ENCODE results near the gene GNAT2. TPM values are rescaled to one million over a fixed set of nuclear protein-coding genes. Genes with fewer than 3 reads are reported as not detected.

GNAT2 gene
- total RNA-seq, 1 donor from 2014 or later = not detected

DNA sequence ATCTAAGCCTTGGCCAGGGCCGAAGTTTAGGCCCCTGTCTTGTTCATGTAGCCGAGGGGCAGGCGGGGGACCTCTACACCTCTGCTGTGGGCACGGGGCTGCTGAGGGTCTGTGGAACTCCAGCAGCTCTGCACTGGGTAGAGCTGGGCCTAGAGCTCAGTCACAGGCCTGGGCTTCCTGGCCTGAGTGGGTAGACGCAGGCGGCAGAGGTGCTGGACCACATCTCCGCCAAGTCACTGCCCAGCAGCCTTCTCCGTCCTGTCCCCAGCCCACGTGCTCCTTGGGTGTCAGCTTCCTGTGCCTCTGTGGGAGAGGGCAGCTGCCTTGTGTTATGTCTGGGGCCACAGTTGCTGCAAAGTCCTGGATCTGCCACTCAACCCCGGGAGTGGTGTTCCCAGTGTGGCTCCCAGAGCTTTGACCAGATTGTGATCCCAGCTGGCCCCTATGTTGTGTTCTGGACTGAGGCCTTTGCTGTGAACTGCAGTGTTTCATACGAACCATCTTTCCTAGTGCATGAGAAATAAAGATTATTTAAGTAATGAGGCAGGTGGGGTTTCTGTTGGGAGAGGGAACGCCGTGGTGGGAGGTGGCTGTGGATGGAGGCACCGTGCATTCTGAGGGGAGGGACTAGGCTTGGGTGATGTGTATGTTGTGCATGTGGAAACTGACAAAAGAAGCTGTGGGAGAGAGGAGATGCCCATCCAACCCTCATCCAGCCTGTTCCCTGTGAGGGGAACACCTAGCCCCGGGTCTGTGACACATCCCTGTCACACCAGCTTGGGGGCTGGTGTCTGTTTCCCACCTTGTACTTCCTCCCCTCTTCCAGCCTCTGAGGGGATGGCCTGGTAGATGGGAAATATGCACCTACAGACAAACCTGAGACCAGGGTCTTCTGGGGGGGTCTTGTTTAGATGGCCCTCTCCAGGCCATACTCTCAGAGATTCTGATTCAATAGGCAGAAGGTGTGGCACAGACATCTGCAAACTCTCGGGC lies 12.4 kb upstream of the GNAT2 start:
- peaks cover 22% of the 10 kb centered on the region for H3K4me1 Mint-ChIP-seq (ENCODE audit: unreplicated experiment)
- peak; percentile 64 for DNase-seq (ENCODE audit: extremely low spot score, unreplicated experiment)
- H3K9me3 Mint-ChIP-seq = no peaks in the 10 kb centered on the region
- peak overlapping the region; percentile 5 for H3K27ac Mint-ChIP-seq
- H3K4me3 Mint-ChIP-seq = no peak overlapping the region
- peaks cover 4% of the 10 kb centered on the region for H3K36me3 Mint-ChIP-seq
- TF ChIP-seq CTCF (conservative IDR thresholded peaks at IDR 0.05) = no peak
- H3K27me3 Mint-ChIP-seq = no peaks in the 10 kb centered on the region

GRCh38 chr1:109630898-109631512 lies 11.6 kb upstream of the GNAT2 start:
- Mint-ChIP-seq H3K4me1 (ENCODE audit: unreplicated experiment) (peaks cover 14% of the 10 kb centered on the region), H3K27ac (no peak overlapping the region), H3K4me3 (no peak overlapping the region), H3K36me3 (peaks cover 4% of the 10 kb centered on the region), H3K27me3 (no peaks in the 10 kb centered on the region), H3K9me3 (no peaks in the 10 kb centered on the region)
- no peak for TF ChIP-seq CTCF (conservative IDR thresholded peaks at IDR 0.05)
- peak; percentile 62 for DNase-seq (ENCODE audit: extremely low spot score, unreplicated experiment)

DNA sequence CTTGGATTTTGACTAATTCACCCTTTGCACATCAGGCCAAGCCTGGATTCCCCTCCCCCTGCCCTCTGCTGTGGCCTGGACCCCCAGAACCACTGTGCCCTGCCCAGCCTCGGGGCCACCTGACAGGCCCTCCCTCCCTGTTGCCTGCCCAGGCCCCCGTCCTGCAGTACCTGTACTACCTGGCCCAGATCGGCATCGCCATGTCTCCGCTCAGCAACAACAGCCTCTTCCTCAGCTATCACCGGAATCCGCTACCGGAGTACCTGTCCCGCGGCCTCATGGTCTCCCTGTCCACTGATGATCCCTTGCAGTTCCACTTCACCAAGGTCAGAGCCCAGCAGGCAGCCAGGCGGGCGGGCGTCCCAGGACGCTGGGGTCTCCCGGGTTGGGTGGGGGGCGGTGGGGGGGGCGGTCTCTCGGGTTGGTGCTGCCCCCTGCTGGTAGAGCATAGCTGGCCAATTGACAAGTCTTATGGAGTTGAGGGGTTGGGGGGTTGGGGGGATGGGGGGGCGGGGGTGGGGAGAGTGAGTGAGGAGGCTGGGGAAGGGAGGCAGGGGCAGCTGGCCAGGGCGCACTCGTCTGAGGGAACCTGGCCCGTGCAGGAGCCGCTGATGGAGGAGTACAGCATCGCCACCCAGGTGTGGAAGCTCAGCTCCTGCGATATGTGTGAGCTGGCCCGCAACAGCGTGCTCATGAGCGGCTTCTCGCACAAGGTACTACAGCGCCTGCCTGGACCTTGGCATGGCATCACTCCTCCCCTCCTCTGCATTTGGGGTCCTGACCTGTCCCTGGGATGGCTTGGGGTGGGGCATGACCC lies 10.9 kb upstream of the GNAT2 start:
- H3K27me3 Mint-ChIP-seq = no peaks in the 10 kb centered on the region
- peaks cover 14% of the 10 kb centered on the region for H3K4me1 Mint-ChIP-seq (ENCODE audit: unreplicated experiment)
- H3K9me3 Mint-ChIP-seq = no peaks in the 10 kb centered on the region
- H3K4me3 Mint-ChIP-seq = no peak overlapping the region
- H3K36me3 Mint-ChIP-seq = peaks cover 4% of the 10 kb centered on the region
- peak; percentile 67 for TF ChIP-seq CTCF (conservative IDR thresholded peaks at IDR 0.05)
- no peak overlapping the region for H3K27ac Mint-ChIP-seq
- DNase-seq (ENCODE audit: extremely low spot score, unreplicated experiment) = peak; percentile 64

GRCh38 chr1:109629372-109630030 lies 10.1 kb upstream of the GNAT2 start:
- Mint-ChIP-seq H3K4me3 (no peak overlapping the region), H3K9me3 (no peaks in the 10 kb centered on the region), H3K27ac (no peak overlapping the region), H3K36me3 (peaks cover 4% of the 10 kb centered on the region), H3K27me3 (no peaks in the 10 kb centered on the region), H3K4me1 (ENCODE audit: unreplicated experiment) (peaks cover 11% of the 10 kb centered on the region)
- TF ChIP-seq CTCF (conservative IDR thresholded peaks at IDR 0.05) = no peak
- DNase-seq (ENCODE audit: extremely low spot score, unreplicated experiment) = peak; percentile 61

Data from type B pancreatic cell (in vitro differentiated cells).